SW 1271 (cell line): ENCODE measurements around the gene SLC6A1.

Source experiments
- DNase-seq, 2 experiments: peaks; one replicate each; lab custom pipeline; 2025; lab: John Stamatoyannopoulos, UW

SLC6A1 gene

DNA sequence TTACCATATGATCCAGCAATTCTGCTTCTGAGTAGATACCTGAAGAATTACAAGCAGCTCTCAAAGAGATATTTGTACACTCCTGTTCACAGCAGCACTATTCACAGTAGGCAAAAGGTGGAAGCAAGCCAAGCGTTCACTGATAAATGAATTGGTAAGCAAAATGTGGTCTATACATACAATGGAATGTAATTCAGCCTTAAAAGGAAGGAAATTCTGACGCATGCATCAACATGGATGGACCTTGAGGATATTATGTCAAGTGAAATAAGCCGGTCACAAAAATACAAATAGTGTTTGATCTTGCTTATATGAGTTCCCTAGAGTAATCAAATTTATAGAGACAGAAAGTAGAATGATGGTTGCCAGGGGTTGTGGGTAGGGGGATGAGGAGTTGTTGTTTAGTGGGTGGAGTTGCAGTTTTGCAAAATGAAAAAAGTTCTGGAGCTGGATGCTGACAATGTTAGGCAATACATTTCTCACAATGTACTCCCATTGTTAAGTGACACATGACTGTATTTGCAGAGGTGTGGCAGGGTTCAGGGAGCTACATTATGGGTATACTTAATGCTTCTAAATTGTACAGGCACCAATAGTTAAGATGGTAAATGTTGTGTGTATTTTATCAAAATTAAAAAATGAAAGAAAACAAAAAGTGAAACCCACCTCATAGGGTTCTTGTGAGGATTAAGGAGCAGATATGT, 26.7 kb downstream of the SLC6A1 start:
- no peak for DNase-seq

DNA sequence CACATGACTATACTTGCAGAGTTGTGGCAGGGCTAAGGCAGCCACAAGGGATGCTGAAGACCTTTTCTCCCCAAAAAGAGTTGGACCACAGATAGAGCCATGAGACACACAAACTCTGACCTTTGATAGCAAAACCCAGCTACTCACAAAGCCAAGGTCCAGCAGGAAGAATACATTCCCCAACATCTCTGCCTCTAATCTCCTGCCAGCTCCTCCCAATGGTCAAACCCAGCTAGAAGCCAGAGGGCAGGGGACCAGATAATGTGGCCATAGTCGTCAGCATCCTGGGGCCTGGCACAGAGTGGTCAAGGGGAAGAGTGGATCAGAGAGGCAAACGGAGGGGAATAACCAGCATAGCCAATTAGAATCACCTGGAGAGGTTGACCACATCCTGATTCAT, 28.2 kb downstream of the SLC6A1 start:
- no peak for DNase-seq

DNA sequence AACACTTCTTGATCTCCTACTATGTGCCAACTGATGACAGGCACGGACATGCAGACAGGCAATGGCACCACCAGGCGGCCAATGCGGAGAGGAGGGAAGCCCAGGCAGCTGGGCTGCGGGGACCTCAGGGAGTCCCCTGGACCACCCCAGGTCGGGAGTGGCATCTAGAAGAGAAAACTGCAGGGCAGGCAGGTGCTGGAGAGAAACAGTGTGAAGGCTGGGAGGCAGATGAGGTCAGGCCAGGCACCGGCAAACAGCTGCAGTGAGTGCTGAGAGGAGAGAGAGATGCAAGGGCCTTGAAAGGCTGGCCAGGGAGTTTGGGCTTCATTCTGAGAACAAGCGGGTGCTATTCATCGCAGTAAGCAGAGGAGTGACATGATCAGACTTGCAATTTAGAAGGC, 29.1 kb downstream of the SLC6A1 start:
- no peak for DNase-seq

DNA sequence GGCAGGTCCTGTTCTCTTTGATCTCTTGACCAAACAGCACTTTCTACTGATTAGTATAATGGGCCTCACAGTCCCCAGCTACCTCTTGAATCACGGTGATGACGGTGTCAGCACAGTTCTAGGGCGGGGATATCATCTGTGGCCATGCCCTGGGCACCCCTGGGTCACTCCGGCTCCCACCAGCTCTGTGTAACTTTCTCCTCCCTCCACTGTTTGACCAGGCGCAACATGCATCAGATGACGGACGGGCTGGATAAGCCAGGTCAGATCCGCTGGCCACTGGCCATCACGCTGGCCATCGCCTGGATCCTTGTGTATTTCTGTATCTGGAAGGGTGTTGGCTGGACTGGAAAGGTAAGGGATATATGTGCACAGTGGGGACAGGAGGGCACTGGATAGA, 29.6 kb downstream of the SLC6A1 start:
- no peak for DNase-seq

DNA sequence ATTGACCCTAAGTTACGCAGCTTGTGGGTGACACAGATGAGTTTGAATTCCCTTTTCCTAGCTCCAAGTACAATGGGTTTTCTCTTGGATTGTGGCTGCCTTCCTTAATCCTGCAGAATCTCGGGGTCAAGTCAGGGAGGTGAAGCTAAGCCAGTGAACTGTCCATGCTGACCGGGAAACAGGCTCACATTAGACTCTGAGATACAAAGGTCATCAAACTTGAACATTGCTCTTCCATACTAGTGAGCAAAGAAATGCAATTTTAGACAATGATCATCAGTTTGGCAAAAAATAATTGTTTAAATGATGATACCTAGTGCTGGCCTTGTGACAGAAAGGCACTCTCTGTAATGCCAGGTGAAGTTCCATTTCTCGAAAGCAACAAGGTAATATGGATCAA, 31.6 kb downstream of the SLC6A1 start:
- DNase-seq = no peak

DNA sequence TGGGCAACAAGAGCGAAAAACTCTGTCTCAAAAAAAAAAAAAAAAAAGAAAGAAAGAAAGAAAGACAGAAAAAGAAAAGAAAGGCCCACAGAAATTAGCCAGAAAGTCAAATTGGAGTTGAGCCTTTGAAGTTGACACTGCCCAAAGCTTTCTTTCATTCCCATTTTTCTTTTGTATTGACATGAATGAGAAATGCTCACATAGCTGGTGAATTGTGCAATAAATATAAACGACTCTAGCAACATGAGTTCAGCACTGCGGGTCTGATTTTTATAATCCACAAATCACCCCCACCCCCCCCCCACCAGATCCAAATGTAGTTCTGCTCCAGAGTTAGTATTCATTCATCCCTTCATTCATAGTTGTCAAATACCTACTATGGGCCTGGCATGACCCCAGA, 37.4 kb downstream of the SLC6A1 start:
- no peak for DNase-seq

DNA sequence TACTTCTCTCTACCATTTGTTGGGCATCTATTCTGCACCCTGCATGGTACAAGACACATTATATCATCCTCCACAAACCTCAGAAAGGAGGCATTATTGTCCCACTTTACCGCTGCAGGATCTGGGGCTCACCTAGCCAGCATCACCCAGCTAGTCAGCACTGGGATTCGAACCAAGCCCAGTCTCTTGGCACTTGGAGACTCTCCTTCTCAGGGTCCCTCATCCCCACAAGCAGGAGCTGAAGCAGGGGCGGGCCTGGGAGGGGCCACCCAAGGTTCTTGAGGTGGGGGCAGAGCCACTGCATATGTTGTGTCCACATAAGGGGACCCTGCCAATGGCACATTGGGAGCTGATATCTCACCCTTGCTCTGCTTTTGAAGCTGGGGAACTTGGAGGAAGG, 41.3 kb downstream of the SLC6A1 start:
- DNase-seq = no peak

DNA sequence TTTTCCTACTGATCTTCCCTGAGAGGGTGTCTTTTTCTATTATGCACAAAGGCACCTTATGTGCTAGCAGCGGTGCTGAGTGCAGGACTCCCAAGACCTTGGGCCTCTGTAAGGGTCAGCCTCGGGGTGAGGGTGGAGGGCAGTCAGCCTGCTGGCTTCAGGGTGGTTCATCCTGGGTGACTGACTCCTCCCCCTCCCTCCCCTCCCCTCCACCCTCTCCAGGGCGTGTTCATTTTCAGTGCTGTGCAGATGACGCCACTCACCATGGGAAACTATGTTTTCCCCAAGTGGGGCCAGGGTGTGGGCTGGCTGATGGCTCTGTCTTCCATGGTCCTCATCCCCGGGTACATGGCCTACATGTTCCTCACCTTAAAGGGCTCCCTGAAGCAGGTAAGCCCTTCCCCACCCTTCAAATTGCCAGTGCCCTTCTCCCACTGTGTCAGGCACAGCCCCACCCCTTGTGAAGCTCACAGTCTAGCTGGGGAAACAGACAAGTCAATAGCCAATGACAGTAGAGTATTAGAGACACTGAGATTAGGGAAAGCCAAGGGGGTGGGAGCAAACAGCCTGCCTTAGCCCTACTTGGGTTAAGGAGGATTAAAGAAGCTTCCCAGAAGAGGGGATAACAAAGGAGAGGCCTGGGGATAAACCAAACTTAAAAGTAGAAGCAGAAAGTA, 41.9 kb downstream of the SLC6A1 start:
- DNase-seq = no peak

DNA sequence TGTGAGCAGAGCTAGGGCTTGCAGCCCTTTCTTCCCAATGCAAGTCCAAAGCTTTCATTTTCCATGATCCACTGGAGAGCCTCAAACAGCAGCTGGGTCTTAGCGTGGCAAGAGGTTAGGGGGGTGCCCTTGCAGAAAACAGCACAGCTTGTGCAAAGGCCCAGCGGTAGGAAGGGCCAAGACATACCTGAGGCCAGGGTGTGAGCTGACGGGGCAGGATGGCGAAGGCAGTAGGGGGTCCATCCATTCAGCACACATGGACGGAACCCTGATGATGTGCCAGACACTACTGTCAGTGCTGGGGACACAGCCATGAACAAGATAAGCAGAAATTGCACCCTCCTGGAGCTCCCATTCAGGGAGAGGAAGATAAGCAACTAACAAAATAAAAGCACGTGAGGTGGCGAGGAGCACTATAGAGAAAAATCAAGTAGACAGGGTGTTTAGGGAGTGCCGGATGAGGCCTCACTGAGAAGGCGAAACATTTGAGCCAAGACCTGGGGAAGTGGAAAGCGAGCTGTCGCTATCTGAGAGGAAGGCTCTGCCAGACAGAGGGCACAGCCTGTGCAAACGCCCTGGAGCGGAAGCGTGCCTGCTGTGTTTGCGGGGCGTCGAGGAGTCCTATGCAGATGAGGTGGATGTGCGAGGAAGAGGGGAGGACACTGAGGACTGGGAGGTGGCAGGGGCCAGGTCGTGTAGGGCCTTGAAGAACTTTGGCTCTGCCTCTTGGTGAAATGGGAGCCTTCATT, 43.4 kb downstream of the SLC6A1 start:
- no peak for DNase-seq

DNA sequence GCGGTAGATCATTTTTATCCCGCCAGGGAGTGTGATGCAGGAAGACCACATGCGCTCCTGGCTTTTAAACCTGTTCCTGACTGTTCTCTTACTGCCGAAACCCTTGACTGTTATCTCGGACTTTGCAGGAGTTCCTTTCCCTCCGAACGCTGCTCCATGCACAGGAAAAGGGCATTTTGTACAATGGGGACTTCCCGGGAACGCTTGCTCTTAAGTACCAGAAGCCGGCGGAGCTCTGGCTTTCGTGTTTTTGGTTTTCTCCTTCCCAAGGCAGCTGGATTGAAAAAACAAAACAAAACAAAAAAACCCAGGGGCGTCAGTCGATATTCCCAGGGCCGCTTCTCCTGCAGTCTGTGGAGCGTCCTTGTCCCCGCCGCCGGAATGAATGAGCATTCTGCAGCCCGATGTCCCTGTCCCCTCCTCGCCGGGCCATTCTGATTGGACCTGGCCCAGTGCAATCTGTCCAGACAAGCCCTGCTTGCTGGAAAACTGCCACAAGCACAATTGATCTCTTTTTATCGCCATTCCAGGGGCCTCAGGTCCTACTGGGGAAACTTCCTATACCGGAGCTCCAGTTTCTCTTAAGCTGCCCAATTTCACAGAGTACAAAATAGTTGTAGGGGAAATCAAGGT, 44.8 kb downstream of the SLC6A1 start:
- DNase-seq = no peak

DNA sequence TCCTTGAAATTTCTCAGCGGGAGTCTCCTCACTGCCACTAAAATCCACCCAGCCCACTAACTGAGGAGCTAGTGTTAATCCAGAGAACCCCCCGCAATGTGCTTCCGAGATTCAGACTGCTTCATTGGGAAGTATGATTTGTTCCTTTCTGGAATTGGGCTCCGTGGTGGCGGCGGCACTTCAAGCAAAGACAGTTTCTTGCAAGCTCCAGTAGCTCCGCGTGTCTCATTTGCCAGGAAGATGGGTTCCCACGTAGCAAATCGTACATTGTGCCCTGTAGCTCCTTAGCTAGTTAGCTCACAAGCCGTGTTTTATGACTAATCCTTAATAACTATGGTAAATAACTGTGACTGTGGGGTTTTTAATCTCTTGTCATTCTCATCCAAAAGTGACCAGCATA, 45.4 kb downstream of the SLC6A1 start:
- no peak for DNase-seq

DNA sequence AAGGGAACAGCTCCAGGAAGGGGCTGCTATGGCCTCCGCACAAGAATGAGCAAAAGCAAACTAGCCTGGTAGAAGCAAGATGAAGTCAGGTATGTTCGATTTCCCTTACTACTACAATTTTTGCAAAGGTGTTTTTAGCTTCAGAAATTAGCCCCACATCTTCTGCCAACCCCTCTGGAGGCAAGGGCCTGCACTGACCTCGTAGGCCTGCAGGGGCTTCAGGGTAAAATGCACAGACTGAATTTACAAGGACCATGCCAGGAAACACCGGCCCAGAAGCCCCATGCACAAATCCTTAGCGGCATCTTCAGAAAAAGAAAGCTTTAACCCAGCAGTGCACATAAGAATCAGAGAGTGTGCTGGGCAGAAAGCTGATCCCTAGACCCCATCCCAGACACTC, 53.0 kb downstream of the SLC6A1 start:
- DNase-seq = no peak

DNA sequence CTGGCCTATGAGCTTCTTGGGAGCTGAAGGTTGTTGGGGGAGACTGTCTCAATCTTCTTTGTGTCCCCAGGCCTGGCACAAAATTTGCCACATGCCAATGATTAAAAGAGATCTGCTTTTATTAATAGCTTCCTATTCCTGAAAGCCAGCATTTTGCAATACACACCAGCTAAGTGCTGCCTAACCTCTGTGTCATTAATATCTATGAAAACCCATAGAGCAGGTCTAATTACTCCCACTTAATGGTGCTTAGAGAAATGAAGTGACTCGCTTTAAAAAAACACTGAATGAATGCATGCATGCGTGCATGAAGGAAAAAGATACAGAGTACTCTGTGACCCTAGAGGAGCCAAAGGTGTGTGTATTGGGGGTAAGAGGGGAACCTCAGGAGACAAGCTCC, 55.0 kb downstream of the SLC6A1 start:
- no peak for DNase-seq

DNA sequence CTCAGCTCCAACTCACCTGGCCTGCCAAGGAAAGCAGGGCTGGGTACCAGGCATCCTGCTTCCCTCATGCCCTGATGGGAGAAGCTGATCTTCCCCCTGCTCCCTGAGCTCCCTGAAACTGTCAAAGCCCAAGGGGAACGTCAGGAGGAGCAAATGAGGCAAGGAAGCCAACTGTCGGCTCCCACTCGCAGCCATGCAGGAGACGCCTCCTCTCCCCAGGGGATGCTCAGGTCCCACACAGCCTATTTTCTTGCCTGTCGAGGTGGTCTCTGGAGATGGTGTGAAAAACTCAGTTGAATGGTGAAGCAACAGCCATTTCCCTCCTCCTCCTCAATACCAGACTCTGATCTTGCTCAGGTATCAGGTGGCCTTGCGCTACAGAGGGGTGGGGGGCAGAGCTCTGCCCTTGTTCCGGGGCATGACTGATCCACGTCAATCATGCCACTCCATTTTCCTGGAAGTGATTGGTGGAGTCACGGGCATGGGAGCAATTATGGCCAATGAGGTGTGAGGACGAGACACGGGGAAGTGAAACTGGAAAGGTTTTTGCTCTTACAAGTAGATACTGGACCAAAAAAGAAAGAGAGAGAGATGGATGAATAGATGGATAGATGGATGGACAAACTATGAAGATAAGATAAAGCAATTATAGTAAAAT, 58.2 kb downstream of the SLC6A1 start:
- DNase-seq = no peak

DNA sequence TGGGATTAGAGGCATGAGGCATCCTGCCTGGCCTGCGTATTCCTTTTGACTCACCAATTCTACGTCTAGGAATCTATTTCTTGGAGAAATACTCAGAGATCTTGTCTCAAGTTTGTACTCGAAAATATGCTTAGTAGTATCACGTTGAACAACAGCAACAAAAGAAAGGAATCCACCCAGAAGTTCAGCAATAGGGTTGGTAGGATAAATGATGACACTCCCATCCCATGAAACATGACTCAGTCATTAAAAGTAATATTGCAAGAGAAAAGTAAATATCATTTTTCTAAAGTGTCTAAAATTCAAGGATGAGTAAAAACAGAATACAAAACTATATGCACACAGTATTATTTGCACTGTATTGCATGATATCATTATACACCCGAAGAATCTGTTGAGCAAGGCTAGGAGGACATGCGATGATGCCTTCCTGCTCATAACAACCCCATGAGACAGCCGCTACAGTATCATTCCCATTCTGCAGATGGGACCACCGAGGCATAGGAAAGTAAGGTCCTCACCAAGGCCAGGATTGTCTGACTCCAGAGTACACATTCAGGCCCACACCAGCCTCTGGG, 61.5 kb downstream of the SLC6A1 start:
- DNase-seq = no peak

DNA sequence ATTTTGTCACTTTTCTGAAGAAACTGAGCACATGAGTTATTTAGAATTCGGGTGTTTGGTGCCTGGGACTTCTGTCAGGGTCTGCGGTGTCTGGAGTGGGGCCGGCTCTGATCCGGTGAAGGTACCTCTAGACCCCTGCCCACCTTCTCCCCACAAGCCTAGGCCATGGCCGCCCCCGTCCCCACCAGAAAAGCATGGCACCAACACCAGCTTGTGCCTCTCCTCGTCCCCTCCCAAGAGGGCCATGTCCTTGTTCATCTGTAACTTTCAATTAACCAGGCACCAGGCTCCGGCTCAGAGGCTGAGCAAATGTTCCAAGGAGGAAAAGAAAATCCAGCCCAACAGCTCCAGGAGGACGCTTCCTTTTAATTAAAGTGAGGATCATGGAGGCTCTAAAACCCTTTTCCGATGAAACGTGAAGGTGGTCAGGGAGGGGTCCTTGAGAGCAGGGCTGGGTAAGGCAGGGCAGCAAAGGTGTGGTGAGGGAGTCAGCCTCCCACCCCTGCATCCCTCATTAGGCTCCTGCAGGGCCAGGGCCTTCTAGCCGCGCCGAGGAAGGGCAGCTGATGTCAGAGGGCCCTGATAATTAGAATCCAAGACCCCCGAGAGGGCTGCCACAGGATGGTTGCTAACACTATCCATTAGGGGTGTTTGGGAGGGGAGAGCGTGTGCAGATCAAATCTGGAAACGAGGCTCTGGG, 62.3 kb downstream of the SLC6A1 start:
- no peak for DNase-seq

DNA sequence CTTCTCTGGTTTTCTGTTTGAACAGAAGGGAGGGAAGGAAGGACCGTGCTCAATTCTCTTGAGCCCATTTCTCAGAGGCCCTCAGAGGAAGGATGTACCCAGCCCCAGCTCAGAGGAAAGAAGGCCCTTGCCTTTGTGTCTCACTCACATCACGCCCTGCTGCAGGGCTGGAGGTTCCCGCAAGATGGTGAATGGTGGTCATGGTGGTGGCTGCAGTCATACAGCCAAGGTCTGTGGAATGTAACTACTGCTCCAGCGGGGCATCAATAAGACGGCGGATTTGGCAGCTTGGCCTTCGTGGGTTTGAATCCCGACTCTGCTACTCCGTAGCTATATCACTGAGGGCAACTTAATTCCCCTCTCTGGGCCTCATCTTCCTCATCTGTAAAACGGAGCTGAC, 62.9 kb downstream of the SLC6A1 start:
- DNase-seq = no peak

DNA sequence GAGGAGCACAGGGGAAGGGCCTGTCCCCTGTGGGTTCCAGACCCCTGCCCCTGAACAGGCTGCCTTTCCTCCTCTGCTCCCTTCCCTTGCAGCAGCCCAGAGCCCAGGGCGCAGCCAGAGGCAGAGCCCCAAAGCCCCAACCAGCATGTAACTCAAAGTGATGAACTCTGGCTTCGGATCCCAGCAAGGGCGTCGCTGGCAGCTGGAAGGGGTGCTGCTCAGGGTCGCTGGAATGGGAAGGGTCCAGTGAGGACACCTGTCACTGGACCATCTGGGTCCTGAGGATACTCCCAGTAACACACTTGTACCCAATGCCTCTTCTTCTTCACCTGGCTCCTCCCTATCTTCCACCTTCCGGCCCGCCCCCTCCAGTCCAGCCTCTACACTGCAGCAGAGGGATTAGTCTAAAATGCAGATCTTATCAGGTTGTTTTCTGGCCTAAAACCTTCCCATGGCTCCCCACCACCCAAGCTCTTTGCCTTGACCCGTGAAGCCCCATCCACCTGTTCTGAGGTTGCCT, 64.0 kb downstream of the SLC6A1 start:
- no peak for DNase-seq

DNA sequence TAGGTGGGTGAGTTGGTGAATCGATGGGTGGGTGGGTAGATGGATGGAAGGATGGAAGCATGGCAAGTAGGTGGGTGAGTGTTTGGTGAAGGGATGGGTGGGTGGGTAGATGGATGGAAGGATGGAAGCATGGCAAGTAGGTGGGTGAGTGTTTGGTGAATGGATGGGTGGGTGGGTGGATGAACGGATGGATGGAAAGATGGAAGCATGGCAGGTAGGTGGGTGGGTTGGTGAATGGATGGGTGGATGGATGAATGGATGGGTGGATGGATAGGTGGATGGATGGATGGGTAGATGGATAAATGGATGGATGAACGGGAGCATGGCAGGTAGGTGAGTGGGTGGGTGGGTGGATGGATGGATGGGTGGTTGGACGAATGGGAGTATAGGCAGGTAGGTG, 65.1 kb downstream of the SLC6A1 start:
- no peak for DNase-seq

DNA sequence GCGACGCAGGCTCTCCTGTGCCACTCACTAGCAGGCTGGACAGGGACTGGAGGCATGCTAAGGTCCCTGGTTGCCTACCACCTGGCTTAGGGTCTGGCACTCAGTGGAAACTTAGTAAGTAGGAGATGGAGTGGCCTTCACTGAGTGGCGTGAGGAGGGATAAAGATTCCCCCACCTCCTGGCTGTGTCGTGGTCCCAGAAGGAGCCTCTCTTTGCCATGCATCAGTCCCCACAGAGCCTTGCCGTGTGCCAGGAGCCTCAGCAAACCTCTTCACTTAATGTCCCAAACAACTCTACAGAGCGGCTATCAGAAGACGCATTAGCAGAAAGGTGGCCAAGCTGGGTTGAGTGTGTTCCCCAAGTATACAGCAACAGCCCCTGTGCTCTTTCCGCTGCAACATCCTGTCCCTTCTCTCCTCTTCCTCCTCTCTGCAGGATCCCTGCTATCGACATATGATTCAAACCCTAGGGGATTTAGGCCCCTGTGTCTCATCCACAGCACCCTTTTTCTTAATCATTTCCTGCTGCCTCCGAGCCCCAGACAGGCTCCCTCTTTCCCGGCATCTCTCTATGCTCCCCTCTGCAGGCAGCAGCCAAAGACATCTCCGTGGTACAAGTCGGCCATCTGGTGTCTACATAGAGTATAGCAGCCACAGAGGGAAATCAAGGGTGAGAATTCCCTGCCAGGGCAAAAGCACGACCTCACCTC, 66.7 kb downstream of the SLC6A1 start:
- peak; percentile 31 to 79 for DNase-seq

DNA sequence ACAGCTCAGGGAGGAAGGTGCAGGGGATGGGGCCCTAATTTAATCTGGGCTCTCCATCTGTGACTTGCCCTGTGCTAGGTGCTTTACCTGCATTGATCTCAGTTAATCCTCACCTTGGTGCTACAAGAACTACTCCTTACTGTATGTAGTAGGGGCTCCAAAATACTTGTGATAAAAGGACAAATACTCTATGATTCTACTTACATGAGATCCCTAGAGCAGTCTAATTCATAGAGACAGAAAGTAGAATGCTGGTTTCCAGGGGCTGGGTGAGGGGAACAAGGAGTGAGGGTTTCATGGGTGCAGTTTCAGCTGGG, 67.2 kb downstream of the SLC6A1 start:
- DNase-seq = no peak
